ENCODE measurements around the gene SIRT4. TPM values are rescaled to one million over a fixed set of nuclear protein-coding genes. Genes with fewer than 3 reads are reported as not detected.

Gene SIRT4
- total RNA-seq, 4 donors from 2014 or later, result 3.2 to 6.3 (median 4.2) TPM

GRCh38 chr12:120316798-120317223, 14.7 kb downstream of the SIRT4 start:
- no peak for DNase-seq
- no peaks in the 10 kb centered on the region for H3K27me3 ChIP-seq
- H3K27ac ChIP-seq, result peak overlapping the region; percentile 76 to 85 (median 80)
- H3K4me1 ChIP-seq, result peaks cover 0 to 12% (median 2%) of the 10 kb centered on the region in 4 donors
- TF ChIP-seq CTCF (IDR thresholded peaks at IDR 0.05) (no peak), POLR2A (IDR thresholded peaks at IDR 0.05) (no peak)
- H3K36me3 ChIP-seq, result no peaks in the 10 kb centered on the region
- peak overlapping the region; percentile 43 to 74 (median 54) for H3K4me3 ChIP-seq
- H3K9me3 ChIP-seq, result no peaks in the 10 kb centered on the region

- H3K27me3 ChIP-seq, result no peaks in the 10 kb centered on the region
- H3K4me1 ChIP-seq, result peaks cover 0 to 16% (median 2%) of the 10 kb centered on the region in 4 donors
- no peaks in the 10 kb centered on the region for H3K36me3 ChIP-seq
- no peaks in the 10 kb centered on the region for H3K9me3 ChIP-seq
- peak overlapping the region; percentile 43 to 74 (median 54) for H3K4me3 ChIP-seq
- TF ChIP-seq POLR2A (IDR thresholded peaks at IDR 0.05), result peak; percentile 85 to 92
- peak in 5 of 6 experiments; percentile 39 to 79 (median 77) for TF ChIP-seq CTCF (IDR thresholded peaks at IDR 0.05)
- H3K27ac ChIP-seq, result peak overlapping the region; percentile 76 to 85 (median 80)
- DNase-seq, result peak; percentile 100
Measured at GRCh38 chr12:120317224-120318105, 15.3 kb downstream of the SIRT4 start.

GRCh38 chr12:120321382-120322202, 19.5 kb downstream of the SIRT4 start:
- no peaks in the 10 kb centered on the region for H3K36me3 ChIP-seq
- DNase-seq, result peak in 1 of 3 donors; percentile 66
- H3K27ac ChIP-seq, result peak overlapping the region in 3 of 4 donors; percentile 45 to 88 (median 85)
- no peaks in the 10 kb centered on the region for H3K27me3 ChIP-seq
- peaks cover 0 to 12% (median under 1%) of the 10 kb centered on the region in 4 donors for H3K4me1 ChIP-seq
- TF ChIP-seq CTCF (IDR thresholded peaks at IDR 0.05) (no peak), POLR2A (IDR thresholded peaks at IDR 0.05) (peak in 1 of 2 donors; percentile 48)
- no peaks in the 10 kb centered on the region for H3K9me3 ChIP-seq
- peak overlapping the region in 2 of 4 donors; percentile 23 to 28 for H3K4me3 ChIP-seq

GRCh38 chr12:120323772-120324171, 21.7 kb downstream of the SIRT4 start:
- TF ChIP-seq POLR2A (IDR thresholded peaks at IDR 0.05) (no peak), CTCF (IDR thresholded peaks at IDR 0.05) (no peak)
- Histone ChIP-seq H3K27ac (no peak overlapping the region), H3K9me3 (no peaks in the 10 kb centered on the region), H3K36me3 (no peaks in the 10 kb centered on the region), H3K4me3 (no peak overlapping the region), H3K27me3 (no peaks in the 10 kb centered on the region), H3K4me1 (peaks cover 0 to 8% (median 0%) of the 10 kb centered on the region in 4 donors)
- DNase-seq, result no peak

GRCh38 chr12:120324841-120325417, 22.8 kb downstream of the SIRT4 start:
- Histone ChIP-seq H3K36me3 (no peaks in the 10 kb centered on the region), H3K4me3 (no peak overlapping the region), H3K9me3 (no peaks in the 10 kb centered on the region), H3K27ac (no peak overlapping the region), H3K27me3 (no peaks in the 10 kb centered on the region), H3K4me1 (peaks cover 0 to 8% (median 0%) of the 10 kb centered on the region in 4 donors)
- no peak for DNase-seq
- TF ChIP-seq POLR2A (IDR thresholded peaks at IDR 0.05) (no peak), CTCF (IDR thresholded peaks at IDR 0.05) (no peak)
